MCF 10A (cell line): ENCODE measurements around the gene SEMA3G. TPM values are rescaled to one million over a fixed set of nuclear protein-coding genes. Genes with fewer than 3 reads are reported as not detected.

Experiments used
- BruUV-seq: library from RNA; stranded (reverse); fragments of 400-500 nt; replicated peaks from 2 replicates; lab custom pipeline; 2021; lab: Mats Ljungman, UMichigan
- CTCF ChIA-PET: fragments of 300-600 bp; sonication (Branson Sonifier 250); formaldehyde crosslinking; extraction: SDS; loops from one replicate; lab custom pipeline; 2021; ENCODE audit warnings: antibody characterized with exemption, inconsistent platforms; lab: Yijun Ruan, JAX
- POLR2A ChIA-PET: fragments of 300-600, 350-650 bp; sonication (Branson Sonifier 250); formaldehyde crosslinking; extraction: SDS; loops from one replicate; lab custom pipeline; 2020; ENCODE audit warnings: antibody characterized with exemption, inconsistent platforms; lab: Yijun Ruan, JAX
- DNase-seq: peaks from one replicate; pipeline ENCODE4 v3.0.0-alpha.2; 2018; ENCODE audit not compliant: unreplicated experiment
- H3K27ac Mint-ChIP-seq: one replicate; pipeline ENCODE4 v1.8.0; 2022; ENCODE audit warnings: mild to moderate bottlenecking, low read depth, mixed read lengths; ENCODE audit not compliant: unreplicated experiment
- H3K27me3 Mint-ChIP-seq: one replicate; pipeline ENCODE4 v1.8.0; 2022; ENCODE audit warnings: mixed read lengths; ENCODE audit not compliant: insufficient read depth, unreplicated experiment
- H3K36me3 Mint-ChIP-seq: one replicate; pipeline ENCODE4 v1.8.0; 2022; ENCODE audit warnings: mild to moderate bottlenecking, moderate library complexity, mixed read lengths; ENCODE audit not compliant: insufficient read depth, unreplicated experiment
- H3K4me1 Mint-ChIP-seq: one replicate; pipeline ENCODE4 v1.8.0; 2022; ENCODE audit warnings: mixed read lengths; ENCODE audit not compliant: insufficient read depth, unreplicated experiment
- H3K4me3 Mint-ChIP-seq: one replicate; pipeline ENCODE4 v1.8.0; 2022; ENCODE audit warnings: mild to moderate bottlenecking, moderate library complexity, mixed read lengths; ENCODE audit not compliant: unreplicated experiment
- H3K9me3 Mint-ChIP-seq: one replicate; pipeline ENCODE4 v1.8.0; 2022; ENCODE audit warnings: mixed read lengths; ENCODE audit not compliant: unreplicated experiment
- CTCF ChIP-seq: fragments of 200-600 bp; IDR thresholded peaks from one replicate; pipeline ENCODE4 v1.8.0; 2022; ENCODE audit warnings: antibody characterized with exemption, mild to moderate bottlenecking; ENCODE audit not compliant: unreplicated experiment
- intact Hi-C: fragments of 100-400 bp; cut with micrococcal nuclease; formaldehyde crosslinking; loops from 2 replicates; pipeline ENCODE4 v1.14.1; 2022
- total RNA-seq: library from RNA; stranded (reverse); gene quantifications from 2 replicates; pipeline ENCODE4 v1.2.3, GENCODE V29; 2022

The SEMA3G gene
- total RNA-seq, 1 experiment from 2014 or later = 0.12 TPM

DNA sequence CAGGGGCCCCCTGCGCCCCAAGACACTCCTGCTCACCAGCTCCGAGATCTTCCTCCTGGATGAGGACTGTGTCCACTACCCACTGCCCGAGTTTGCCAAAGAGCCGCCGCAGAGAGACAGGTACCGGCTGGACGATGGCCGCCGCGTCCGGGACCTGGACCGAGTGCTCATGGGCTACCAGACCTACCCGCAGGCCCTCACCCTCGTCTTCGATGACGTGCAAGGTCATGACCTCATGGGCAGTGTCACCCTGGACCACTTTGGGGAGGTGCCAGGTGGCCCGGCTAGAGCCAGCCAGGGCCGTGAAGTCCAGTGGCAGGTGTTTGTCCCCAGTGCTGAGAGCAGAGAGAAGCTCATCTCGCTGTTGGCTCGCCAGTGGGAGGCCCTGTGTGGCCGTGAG lies 47.2 kb upstream of the SEMA3G start:
- CTCF ChIA-PET = interaction anchor here (0.6 to 1.2 kb wide), 3 partner anchors 33 to 65 kb away, joined by 3 read pairs; no protein-coding TSS in a partner anchor
- Mint-ChIP-seq H3K36me3 (peaks cover 38% of the 10 kb centered on the region), H3K4me3 (no peak overlapping the region), H3K27ac (no peak overlapping the region), H3K4me1 (no peaks in the 10 kb centered on the region), H3K27me3 (no peaks in the 10 kb centered on the region), H3K9me3 (no peaks in the 10 kb centered on the region)
- POLR2A ChIA-PET = no interaction called here
- intact Hi-C loops = no loop called here
- no TSS peak for BruUV-seq
- TF ChIP-seq CTCF = no peak
- no peak for DNase-seq

GRCh38 chr3:52490939-52491526 lies 46.1 kb upstream of the SEMA3G start:
- Mint-ChIP-seq H3K27me3 (no peaks in the 10 kb centered on the region), H3K9me3 (no peaks in the 10 kb centered on the region), H3K4me1 (no peaks in the 10 kb centered on the region), H3K27ac (no peak overlapping the region), H3K36me3 (peaks cover 46% of the 10 kb centered on the region), H3K4me3 (no peak overlapping the region)
- ChIA-PET CTCF (interaction anchor here (0.7 to 1.2 kb wide), 2 partner anchors 44 to 403 kb away, joined by 3 read pairs; no protein-coding TSS in a partner anchor), POLR2A (no interaction called here)
- no peak for DNase-seq
- intact Hi-C loops = no loop called here
- BruUV-seq = no TSS peak
- TF ChIP-seq CTCF = no peak

DNA sequence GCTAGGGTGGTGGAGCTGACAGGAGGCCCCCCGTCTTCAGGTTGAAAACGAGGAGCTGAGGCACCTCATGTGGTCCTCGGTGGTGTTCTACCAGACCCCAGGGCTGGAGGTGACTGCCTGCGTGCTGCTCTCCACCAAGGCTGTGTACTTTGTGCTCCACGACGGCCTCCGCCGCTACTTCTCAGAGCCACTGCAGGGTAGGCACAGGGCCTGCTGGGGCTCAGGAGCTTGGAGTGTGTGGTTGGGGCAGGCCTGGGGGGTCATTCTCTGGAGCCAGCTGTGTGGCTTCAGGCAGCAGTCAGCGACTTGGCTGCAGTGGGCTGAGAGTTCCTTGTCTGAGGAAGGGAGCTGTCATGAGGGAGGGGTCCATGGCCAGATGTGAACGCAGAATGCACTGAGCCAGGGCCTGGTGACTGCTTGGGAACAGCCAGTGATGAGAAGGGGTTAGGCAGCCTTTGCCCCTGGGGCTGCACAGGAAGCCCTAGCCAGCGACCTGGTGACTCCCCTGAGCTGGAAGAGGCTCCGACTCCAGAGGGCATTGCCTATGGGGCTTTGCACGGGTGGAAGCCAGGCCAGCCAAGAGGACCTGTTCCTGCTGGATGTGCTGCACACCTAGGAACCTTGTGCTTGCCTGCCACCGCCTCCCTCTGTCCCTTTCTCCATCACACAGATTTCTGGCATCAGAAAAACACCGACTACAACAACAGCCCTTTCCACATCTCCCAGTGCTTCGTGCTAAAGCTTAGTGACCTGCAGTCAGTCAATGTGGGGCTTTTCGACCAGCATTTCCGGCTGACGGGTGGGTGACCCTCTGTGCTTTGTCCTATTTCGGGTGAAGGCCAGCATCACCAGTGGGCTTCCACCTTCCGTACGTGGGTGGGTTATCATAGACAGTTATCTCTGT lies 45.4 kb upstream of the SEMA3G start:
- no peak for TF ChIP-seq CTCF
- Mint-ChIP-seq H3K9me3 (no peaks in the 10 kb centered on the region), H3K27me3 (no peaks in the 10 kb centered on the region), H3K27ac (no peak overlapping the region), H3K4me3 (no peak overlapping the region), H3K4me1 (no peaks in the 10 kb centered on the region), H3K36me3 (peaks cover 46% of the 10 kb centered on the region)
- intact Hi-C loops = no loop called here
- ChIA-PET POLR2A (interaction anchor here (0.5 kb wide), 1 partner anchor 642 kb away, joined by 4 read pairs; no protein-coding TSS in a partner anchor), CTCF (interaction anchor here (0.7 to 0.9 kb wide), 3 partner anchors 78 to 402 kb away, joined by 3 to 4 read pairs (median 3); no protein-coding TSS in a partner anchor)
- no TSS peak for BruUV-seq
- DNase-seq = no peak

DNA sequence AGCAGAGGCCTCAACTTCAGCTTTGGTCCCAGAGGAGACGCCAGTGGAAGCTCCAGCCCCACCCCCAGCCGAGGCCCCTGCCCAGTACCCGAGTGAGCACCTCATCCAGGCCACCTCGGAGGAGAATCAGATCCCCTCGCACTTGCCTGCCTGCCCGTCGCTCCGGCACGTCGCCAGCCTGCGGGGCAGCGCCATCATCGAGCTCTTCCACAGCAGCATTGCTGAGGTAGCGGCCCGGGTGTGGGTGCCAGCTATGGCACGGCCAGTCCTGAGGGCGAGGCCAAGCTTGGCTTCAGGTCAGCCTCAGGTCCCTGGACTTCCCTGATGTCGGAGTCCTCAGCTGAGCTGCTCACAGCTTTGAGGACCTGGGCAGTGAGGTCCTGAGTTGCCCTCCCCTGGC lies 44.5 kb upstream of the SEMA3G start:
- CTCF ChIA-PET = interaction anchor here (0.9 kb wide), 1 partner anchor 90 kb away, joined by 3 read pairs; no protein-coding TSS in a partner anchor

More for the DNA sequence above, 44.5 kb upstream of the SEMA3G start:
- no peaks in the 10 kb centered on the region for H3K9me3 Mint-ChIP-seq
- no peak for DNase-seq
- no peak overlapping the region for H3K4me3 Mint-ChIP-seq
- POLR2A ChIA-PET = no interaction called here
- no peak overlapping the region for H3K27ac Mint-ChIP-seq
- intact Hi-C loops = no loop called here
- BruUV-seq = no TSS peak
- TF ChIP-seq CTCF = no peak
- no peaks in the 10 kb centered on the region for H3K4me1 Mint-ChIP-seq
- peaks cover 46% of the 10 kb centered on the region for H3K36me3 Mint-ChIP-seq
- H3K27me3 Mint-ChIP-seq = no peaks in the 10 kb centered on the region
